MM.1S (cell line): ENCODE data around the gene DNAJC6.
A peak's percentile ranks its signal among the peaks of the same experiment; 100 is the strongest.

Experiments used
- DNase-seq: peaks from one replicate; pipeline ENCODE4 v3.0.0-alpha.2; 2015
- H2AFZ ChIP-seq: fragments of 300-600 bp; sonication (generic); 2 replicates; pipeline ENCODE4 v1.6.0; 2016; ENCODE audit warnings: antibody characterized with exemption, low read length
- H3F3A ChIP-seq: fragments of 300-600 bp; sonication (generic); 2 replicates; pipeline ENCODE4 v1.6.1; 2016; ENCODE audit warnings: mild to moderate bottlenecking, antibody characterized with exemption, low read length, moderate library complexity, mixed read lengths; ENCODE audit not compliant: insufficient read depth
- H3K27ac ChIP-seq: fragments of 300-600 bp; sonication (generic); 2 replicates; pipeline ENCODE4 v1.5.1; 2016; ENCODE audit warnings: mild to moderate bottlenecking, low read length
- H3K27me3 ChIP-seq: fragments of 300-600 bp; sonication (generic); replicated peaks from 2 replicates; pipeline ENCODE4 v1.6.0; 2016; ENCODE audit warnings: low read length; ENCODE audit not compliant: insufficient read depth
- H3K36me3 ChIP-seq: fragments of 300-600 bp; sonication (generic); replicated peaks from 2 replicates; pipeline ENCODE4 v1.6.1; 2016; ENCODE audit warnings: mild to moderate bottlenecking, low read length, mixed read lengths; ENCODE audit not compliant: insufficient read depth
- H3K4me1 ChIP-seq: fragments of 300-600 bp; sonication (generic); 2 replicates; pipeline ENCODE4 v1.6.1; 2016; ENCODE audit warnings: low read length, mixed read lengths
- H3K4me2 ChIP-seq: fragments of 300-600 bp; sonication (generic); 2 replicates; pipeline ENCODE4 v1.6.0; 2016; ENCODE audit warnings: low read depth, low read length
- H3K4me3 ChIP-seq: fragments of 300-600 bp; sonication (generic); 2 replicates; pipeline ENCODE4 v1.5.1; 2016; ENCODE audit warnings: low read length, mixed read lengths
- H3K79me2 ChIP-seq: fragments of 300-600 bp; sonication (generic); 2 replicates; pipeline ENCODE4 v1.6.1; 2016; ENCODE audit warnings: mixed run types, low read length, mixed read lengths
- H3K9ac ChIP-seq: fragments of 300-600 bp; sonication (generic); 2 replicates; pipeline ENCODE4 v1.6.1; 2016; ENCODE audit warnings: low read length, mixed read lengths
- H3K9me2 ChIP-seq: fragments of 300-600 bp; sonication (generic); replicated peaks from 2 replicates; pipeline ENCODE4 v1.6.1; 2016; ENCODE audit warnings: mild to moderate bottlenecking, low read length, mixed read lengths; ENCODE audit not compliant: insufficient read depth
- H3K9me3 ChIP-seq: fragments of 300-600 bp; sonication (generic); replicated peaks from 2 replicates; pipeline ENCODE4 v1.6.1; 2016; ENCODE audit warnings: mild to moderate bottlenecking, low read length, mixed read lengths; ENCODE audit not compliant: insufficient read depth
- H4K20me1 ChIP-seq: fragments of 300-600 bp; sonication (generic); 2 replicates; pipeline ENCODE4 v1.6.1; 2016; ENCODE audit warnings: mild to moderate bottlenecking, low read length, moderate library complexity, mixed read lengths; ENCODE audit not compliant: insufficient read depth
- EZH2 ChIP-seq: fragments of 300-600 bp; sonication (generic); optimal IDR thresholded peaks from 2 replicates; pipeline ENCODE3; 2017; ENCODE audit warnings: low read depth, mild to moderate bottlenecking, antibody characterized with exemption, low read length, mixed read lengths
- EZH2phosphoT487 ChIP-seq: fragments of 300-600 bp; sonication (generic); IDR thresholded peaks from 2 replicates; pipeline ENCODE4 v1.6.1; 2018; ENCODE audit warnings: antibody characterized with exemption, low read length
- TF ChIP-seq, protein P1 (sequence below): fragments of 300-600 bp; sonication (generic); IDR thresholded peaks from 2 replicates; pipeline ENCODE4 v1.5.1; 2016; ENCODE audit warnings: antibody characterized with exemption, low read length, mixed read lengths

DNAJC6 gene

DNA sequence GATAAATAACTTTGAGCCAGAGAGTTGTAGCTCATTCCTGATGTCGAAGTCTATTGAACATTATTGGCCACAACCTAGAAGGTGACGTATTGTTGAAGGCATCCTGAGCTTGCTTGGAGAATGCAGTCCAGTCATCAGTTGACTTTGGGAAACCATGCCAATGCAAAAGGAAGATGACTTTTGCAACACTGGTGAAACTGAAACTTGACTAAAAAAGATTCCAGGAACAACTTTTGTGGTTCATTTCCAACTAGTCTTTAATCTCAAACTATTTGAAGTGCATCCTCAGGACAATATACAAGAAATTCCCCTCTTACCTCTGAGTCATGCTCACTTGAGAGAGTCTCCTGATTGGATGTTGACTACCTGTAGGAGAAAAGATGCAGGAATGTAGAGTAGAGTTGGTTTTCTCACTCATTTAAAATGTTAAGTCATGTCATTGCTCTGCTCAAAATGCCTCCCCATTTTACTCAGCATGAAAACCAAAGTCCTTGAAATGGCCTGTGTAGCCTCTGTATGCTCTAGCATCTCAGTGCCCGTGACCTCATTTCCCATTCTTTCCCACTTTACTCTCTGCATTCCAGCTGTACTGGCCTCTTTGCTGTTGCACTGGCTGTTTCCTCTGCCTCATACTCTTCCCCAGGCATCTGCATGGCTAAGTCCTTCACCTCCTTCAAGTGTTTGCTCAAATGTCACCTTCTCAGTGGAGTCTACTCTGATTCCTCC, 86.7 kb downstream of the DNAJC6 start:
- H3K9me2 ChIP-seq: no peaks in the 10 kb centered on the region
- no peaks in the 10 kb centered on the region for H4K20me1 ChIP-seq
- H3K27ac ChIP-seq: no peak overlapping the region
- no peaks in the 10 kb centered on the region for H3K36me3 ChIP-seq
- TF ChIP-seq EZH2phosphoT487 (no peak), EZH2 (no peak)
- TF ChIP-seq, protein P1, sequence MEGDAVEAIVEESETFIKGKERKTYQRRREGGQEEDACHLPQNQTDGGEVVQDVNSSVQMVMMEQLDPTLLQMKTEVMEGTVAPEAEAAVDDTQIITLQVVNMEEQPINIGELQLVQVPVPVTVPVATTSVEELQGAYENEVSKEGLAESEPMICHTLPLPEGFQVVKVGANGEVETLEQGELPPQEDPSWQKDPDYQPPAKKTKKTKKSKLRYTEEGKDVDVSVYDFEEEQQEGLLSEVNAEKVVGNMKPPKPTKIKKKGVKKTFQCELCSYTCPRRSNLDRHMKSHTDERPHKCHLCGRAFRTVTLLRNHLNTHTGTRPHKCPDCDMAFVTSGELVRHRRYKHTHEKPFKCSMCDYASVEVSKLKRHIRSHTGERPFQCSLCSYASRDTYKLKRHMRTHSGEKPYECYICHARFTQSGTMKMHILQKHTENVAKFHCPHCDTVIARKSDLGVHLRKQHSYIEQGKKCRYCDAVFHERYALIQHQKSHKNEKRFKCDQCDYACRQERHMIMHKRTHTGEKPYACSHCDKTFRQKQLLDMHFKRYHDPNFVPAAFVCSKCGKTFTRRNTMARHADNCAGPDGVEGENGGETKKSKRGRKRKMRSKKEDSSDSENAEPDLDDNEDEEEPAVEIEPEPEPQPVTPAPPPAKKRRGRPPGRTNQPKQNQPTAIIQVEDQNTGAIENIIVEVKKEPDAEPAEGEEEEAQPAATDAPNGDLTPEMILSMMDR: no peak
- no peak overlapping the region for H2AFZ ChIP-seq
- H3K79me2 ChIP-seq: no peaks in the 10 kb centered on the region
- H3K4me1 ChIP-seq: peaks cover 8% of the 10 kb centered on the region
- peak; percentile 18 for DNase-seq
- H3K4me3 ChIP-seq: no peak overlapping the region
- no peak overlapping the region for H3K4me2 ChIP-seq
- H3K9ac ChIP-seq: no peak overlapping the region
- H3K27me3 ChIP-seq: no peaks in the 10 kb centered on the region
- no peaks in the 10 kb centered on the region for H3K9me3 ChIP-seq
- H3F3A ChIP-seq: no peaks in the 10 kb centered on the region

DNA sequence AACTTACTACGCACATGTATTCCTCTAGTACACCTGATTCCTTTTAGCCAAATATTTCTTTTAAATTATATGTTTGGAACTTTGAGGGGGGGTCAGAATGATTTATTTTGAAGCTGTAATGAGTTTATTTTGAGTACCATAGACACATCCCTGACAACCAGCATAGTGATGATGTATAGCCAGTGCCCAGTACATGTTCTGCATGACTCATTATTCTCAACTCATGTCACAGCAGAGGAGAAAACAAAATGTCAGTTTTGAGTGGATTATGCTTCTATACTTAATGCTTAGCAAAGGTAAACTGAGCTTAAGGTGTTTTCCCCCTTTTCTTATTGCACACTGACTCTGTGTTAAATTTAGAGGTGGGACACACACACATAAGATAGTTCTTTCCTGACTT, 88.7 kb downstream of the DNAJC6 start:
- H4K20me1 ChIP-seq: no peaks in the 10 kb centered on the region
- no peaks in the 10 kb centered on the region for H3K27me3 ChIP-seq
- H3K27ac ChIP-seq: no peak overlapping the region
- H3K4me3 ChIP-seq: no peak overlapping the region
- no peak overlapping the region for H3K4me2 ChIP-seq
- no peak overlapping the region for H3K9ac ChIP-seq
- TF ChIP-seq, protein P1: no peak
- TF ChIP-seq EZH2 (no peak), EZH2phosphoT487 (no peak)
- H3K4me1 ChIP-seq: peaks cover 8% of the 10 kb centered on the region
- H3K79me2 ChIP-seq: no peaks in the 10 kb centered on the region
- no peaks in the 10 kb centered on the region for H3K9me3 ChIP-seq
- H2AFZ ChIP-seq: no peak overlapping the region
- DNase-seq: no peak
- H3K9me2 ChIP-seq: no peaks in the 10 kb centered on the region
- H3K36me3 ChIP-seq: no peaks in the 10 kb centered on the region
- H3F3A ChIP-seq: no peaks in the 10 kb centered on the region

DNA sequence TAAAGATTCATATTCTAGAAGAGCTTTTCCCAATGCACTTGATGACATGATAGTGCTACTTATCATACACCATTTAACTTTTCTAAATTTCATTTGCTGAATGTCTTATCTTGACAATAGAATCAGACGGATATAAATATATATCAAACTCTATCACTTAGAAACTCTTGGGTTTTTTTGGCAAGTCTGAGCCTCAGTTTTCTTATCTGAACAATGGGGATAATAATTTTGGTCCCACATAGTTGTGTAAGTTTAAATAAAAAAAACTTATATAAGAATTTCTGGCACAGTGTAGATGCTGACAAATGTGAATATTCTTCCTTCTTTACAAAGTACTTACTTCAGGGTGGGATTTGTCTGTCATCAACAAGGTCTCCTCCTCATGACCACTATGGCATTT, 89.7 kb downstream of the DNAJC6 start:
- Histone ChIP-seq H3K79me2 (no peaks in the 10 kb centered on the region), H3K27ac (no peak overlapping the region), H3K4me3 (no peak overlapping the region), H3K4me2 (no peak overlapping the region), H3K4me1 (peaks cover 8% of the 10 kb centered on the region), H3K27me3 (no peaks in the 10 kb centered on the region), H3K36me3 (no peaks in the 10 kb centered on the region), H3K9me3 (no peaks in the 10 kb centered on the region), H2AFZ (no peak overlapping the region), H3F3A (no peaks in the 10 kb centered on the region), H3K9me2 (no peaks in the 10 kb centered on the region), H4K20me1 (no peaks in the 10 kb centered on the region), H3K9ac (no peak overlapping the region)
- TF ChIP-seq EZH2: no peak
- TF ChIP-seq EZH2phosphoT487: no peak
- TF ChIP-seq, protein P1: no peak
- no peak for DNase-seq
